Panc1 (cell line): Measurements from ENCODE around the gene NSD2.

Source experiments
- CTCF ChIP-seq: fragments of 450-650 bp; IDR thresholded peaks from 2 replicates; pipeline ENCODE4 v1.5.1; 2017; ENCODE audit warnings: mild to moderate bottlenecking
- POLR2AphosphoS5 ChIP-seq: IDR thresholded peaks from 2 replicates; pipeline ENCODE4 v1.6.1; 2012; ENCODE audit warnings: mild to moderate bottlenecking, low read depth, low read length, moderate library complexity
- SIN3A ChIP-seq: IDR thresholded peaks from 2 replicates; pipeline ENCODE4 v1.6.1; 2012; ENCODE audit warnings: low read depth, mild to moderate bottlenecking, low read length, moderate library complexity, borderline replicate concordance; ENCODE audit not compliant: insufficient read depth
- TCF7L2 ChIP-seq: IDR thresholded peaks from 2 replicates; pipeline ENCODE4 v1.6.1; 2011; ENCODE audit warnings: mild to moderate bottlenecking, low read depth, low read length, inconsistent platforms
- TF ChIP-seq, protein P1 (sequence below), 2 experiments: IDR thresholded peaks; 2 replicates each; pipeline ENCODE4 v1.6.1; 2011 to 2012; ENCODE audit warnings: low read depth in 2 of 2, control low read depth in 1 of 2, low read length in 1 of 2, mild to moderate bottlenecking in 1 of 2, moderate library complexity in 1 of 2; ENCODE audit not compliant: insufficient read depth in 1 of 2

- TF ChIP-seq CTCF: no peak
- no peak for TF ChIP-seq TCF7L2
- no peak for TF ChIP-seq POLR2AphosphoS5
- no peak for TF ChIP-seq SIN3A
- TF ChIP-seq, protein P1, sequence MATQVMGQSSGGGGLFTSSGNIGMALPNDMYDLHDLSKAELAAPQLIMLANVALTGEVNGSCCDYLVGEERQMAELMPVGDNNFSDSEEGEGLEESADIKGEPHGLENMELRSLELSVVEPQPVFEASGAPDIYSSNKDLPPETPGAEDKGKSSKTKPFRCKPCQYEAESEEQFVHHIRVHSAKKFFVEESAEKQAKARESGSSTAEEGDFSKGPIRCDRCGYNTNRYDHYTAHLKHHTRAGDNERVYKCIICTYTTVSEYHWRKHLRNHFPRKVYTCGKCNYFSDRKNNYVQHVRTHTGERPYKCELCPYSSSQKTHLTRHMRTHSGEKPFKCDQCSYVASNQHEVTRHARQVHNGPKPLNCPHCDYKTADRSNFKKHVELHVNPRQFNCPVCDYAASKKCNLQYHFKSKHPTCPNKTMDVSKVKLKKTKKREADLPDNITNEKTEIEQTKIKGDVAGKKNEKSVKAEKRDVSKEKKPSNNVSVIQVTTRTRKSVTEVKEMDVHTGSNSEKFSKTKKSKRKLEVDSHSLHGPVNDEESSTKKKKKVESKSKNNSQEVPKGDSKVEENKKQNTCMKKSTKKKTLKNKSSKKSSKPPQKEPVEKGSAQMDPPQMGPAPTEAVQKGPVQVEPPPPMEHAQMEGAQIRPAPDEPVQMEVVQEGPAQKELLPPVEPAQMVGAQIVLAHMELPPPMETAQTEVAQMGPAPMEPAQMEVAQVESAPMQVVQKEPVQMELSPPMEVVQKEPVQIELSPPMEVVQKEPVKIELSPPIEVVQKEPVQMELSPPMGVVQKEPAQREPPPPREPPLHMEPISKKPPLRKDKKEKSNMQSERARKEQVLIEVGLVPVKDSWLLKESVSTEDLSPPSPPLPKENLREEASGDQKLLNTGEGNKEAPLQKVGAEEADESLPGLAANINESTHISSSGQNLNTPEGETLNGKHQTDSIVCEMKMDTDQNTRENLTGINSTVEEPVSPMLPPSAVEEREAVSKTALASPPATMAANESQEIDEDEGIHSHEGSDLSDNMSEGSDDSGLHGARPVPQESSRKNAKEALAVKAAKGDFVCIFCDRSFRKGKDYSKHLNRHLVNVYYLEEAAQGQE (IDR thresholded peaks at IDR 0.05; ENCODE audit: insufficient read depth in 1 of 2, low read depth in 2 of 2, low read length in 1 of 2): no peak
These were observed 353 bp downstream of the NSD2 start for GRCh38 chr4:1871471-1872021.
